Activated B cell treated with CpG ODN at 0.5 μM for 24 hours (primary cell): ENCODE measurements around the gene ETS2. TPM values are rescaled to one million over a fixed set of nuclear protein-coding genes. Genes with fewer than 3 reads are reported as not detected.

Experiments used
- ATAC-seq: fragments of 200-7000 bp; cut with Tn5 transposase; one replicate; pipeline ENCODE4 v1.10.0; 2021; ENCODE audit warnings: low read depth, mild to moderate bottlenecking, moderate library complexity
- CTCF ChIA-PET: fragments of 350-600 bp; sonication (Branson Sonifier 250); formaldehyde crosslinking; loops from one replicate; lab custom pipeline; 2021; ENCODE audit warnings: antibody characterized with exemption; lab: Charles Lee
- POLR2A ChIA-PET: fragments of 350-600 bp; sonication (Branson Sonifier 250); formaldehyde crosslinking; loops from one replicate; lab custom pipeline; 2021; ENCODE audit warnings: antibody characterized with exemption; lab: Charles Lee
- DNase-seq: peaks from one replicate; pipeline ENCODE4 v3.0.0; 2022
- H3K27ac Mint-ChIP-seq: one replicate; pipeline ENCODE4 v1.8.0; 2020; ENCODE audit warnings: mixed read lengths
- H3K27me3 Mint-ChIP-seq: one replicate; pipeline ENCODE4 v1.8.0; 2021; ENCODE audit warnings: mixed read lengths
- H3K36me3 Mint-ChIP-seq: one replicate; pipeline ENCODE4 v1.8.0; 2021; ENCODE audit warnings: low read depth, mixed read lengths
- H3K4me1 Mint-ChIP-seq: one replicate; pipeline ENCODE4 v1.8.0; 2021; ENCODE audit warnings: mixed read lengths
- H3K4me3 Mint-ChIP-seq: one replicate; pipeline ENCODE4 v1.8.0; 2020; ENCODE audit warnings: mild to moderate bottlenecking, mixed read lengths
- H3K9me3 Mint-ChIP-seq: one replicate; pipeline ENCODE4 v1.8.0; 2020; ENCODE audit warnings: mixed read lengths
- CTCF ChIP-seq: fragments of 200-600 bp; IDR thresholded peaks from one replicate; pipeline ENCODE4 v1.8.0; 2022; ENCODE audit warnings: antibody characterized with exemption, mild to moderate bottlenecking
- intact Hi-C: fragments of 100-400 bp; cut with micrococcal nuclease; formaldehyde crosslinking; loops from one replicate; pipeline ENCODE4 v1.15.1; 2024
- total RNA-seq: library from RNA; stranded (reverse); gene quantifications from 2 replicates; pipeline ENCODE4 v1.2.3, GENCODE V29; 2022

Gene ETS2
- total RNA-seq, 1 donor from 2014 or later = 4.4 TPM

GRCh38 chr21:38777531-38777930 lies 28.2 kb upstream of the ETS2 start:
- no peak for TF ChIP-seq CTCF
- no peak for DNase-seq
- Mint-ChIP-seq H3K27ac (no peak overlapping the region), H3K27me3 (peaks cover 51% of the 10 kb centered on the region), H3K9me3 (peaks cover 17% of the 10 kb centered on the region), H3K4me3 (peak overlapping the region; percentile 3), H3K36me3 (no peaks in the 10 kb centered on the region), H3K4me1 (peaks cover 34% of the 10 kb centered on the region)
- CTCF ChIA-PET = no interaction called here
- intact Hi-C loops = loop anchor here (1.0 kb wide), 1 partner anchor 10 kb away; no protein-coding TSS in a partner anchor
- ATAC-seq = peak; percentile 74
- POLR2A ChIA-PET = no interaction called here

- Mint-ChIP-seq H3K4me1 (peaks cover 27% of the 10 kb centered on the region), H3K36me3 (peaks cover 2% of the 10 kb centered on the region), H3K4me3 (no peak overlapping the region), H3K27me3 (peaks cover 33% of the 10 kb centered on the region), H3K27ac (no peak overlapping the region), H3K9me3 (peaks cover 21% of the 10 kb centered on the region)
- TF ChIP-seq CTCF = no peak
- ChIA-PET POLR2A (no interaction called here), CTCF (no interaction called here)
- ATAC-seq = peak; percentile 18
- no peak for DNase-seq
- intact Hi-C loops = no loop called here
Measured at GRCh38 chr21:38780879-38781278, 24.9 kb upstream of the ETS2 start.

GRCh38 chr21:38784458-38785266 lies 21.1 kb upstream of the ETS2 start:
- intact Hi-C loops = no loop called here
- H3K9me3 Mint-ChIP-seq = peaks cover 12% of the 10 kb centered on the region
- peaks cover 24% of the 10 kb centered on the region for H3K27me3 Mint-ChIP-seq
- no peak for TF ChIP-seq CTCF
- no peak overlapping the region for H3K27ac Mint-ChIP-seq
- H3K4me3 Mint-ChIP-seq = no peak overlapping the region
- POLR2A ChIA-PET = no interaction called here
- peaks cover 2% of the 10 kb centered on the region for H3K36me3 Mint-ChIP-seq
- CTCF ChIA-PET = no interaction called here
- H3K4me1 Mint-ChIP-seq = peaks cover 10% of the 10 kb centered on the region
- ATAC-seq = no peak
- no peak for DNase-seq

- TF ChIP-seq CTCF = no peak
Measured at GRCh38 chr21:38785483-38785882, 20.2 kb upstream of the ETS2 start.

GRCh38 chr21:38787016-38787415 lies 18.7 kb upstream of the ETS2 start:
- Mint-ChIP-seq H3K27ac (no peak overlapping the region), H3K4me1 (peaks cover 5% of the 10 kb centered on the region), H3K27me3 (peaks cover 15% of the 10 kb centered on the region), H3K9me3 (peaks cover 6% of the 10 kb centered on the region), H3K4me3 (no peak overlapping the region), H3K36me3 (peaks cover 2% of the 10 kb centered on the region)
- POLR2A ChIA-PET = no interaction called here
- CTCF ChIA-PET = no interaction called here
- ATAC-seq (no peak), DNase-seq (no peak)
- no peak for TF ChIP-seq CTCF
- intact Hi-C loops = no loop called here

More at GRCh38 chr21:38785483-38785882, 20.2 kb upstream of the ETS2 start:
- POLR2A ChIA-PET = no interaction called here
- intact Hi-C loops = no loop called here
- peaks cover 2% of the 10 kb centered on the region for H3K36me3 Mint-ChIP-seq
- ATAC-seq (no peak), DNase-seq (no peak)
- peaks cover 24% of the 10 kb centered on the region for H3K27me3 Mint-ChIP-seq
- peaks cover 12% of the 10 kb centered on the region for H3K9me3 Mint-ChIP-seq
- H3K4me3 Mint-ChIP-seq = no peak overlapping the region
- peaks cover 10% of the 10 kb centered on the region for H3K4me1 Mint-ChIP-seq
- CTCF ChIA-PET = interaction anchor here (1.1 kb wide), 1 partner anchor 11 kb away, joined by 3 read pairs; no protein-coding TSS in a partner anchor
- H3K27ac Mint-ChIP-seq = no peak overlapping the region
